Endothelial cell of umbilical vein (primary cell): ENCODE measurements around the gene TXNRD1.

ENCODE experiments used
- JUN ChIP-seq: IDR thresholded peaks from 2 replicates; pipeline ENCODE4 v1.6.1; 2011; ENCODE audit warnings: borderline replicate concordance, low read depth; ENCODE audit not compliant: insufficient read length, insufficient read depth
- TF ChIP-seq, protein P1 (sequence below), 2 donors: IDR thresholded peaks; 1 replicate in 1 of 2; 2 replicates in 1 of 2; pipeline ENCODE4 v1.5.1; 2011; ENCODE audit warnings: low read length in 2 of 2, mild to moderate bottlenecking in 2 of 2, moderate library complexity in 2 of 2, control low read depth in 1 of 2, inconsistent platforms in 1 of 2, low read depth in 1 of 2; ENCODE audit not compliant: insufficient read depth in 1 of 2; ENCODE audit errors: extremely low read depth in 1 of 2

DNA sequence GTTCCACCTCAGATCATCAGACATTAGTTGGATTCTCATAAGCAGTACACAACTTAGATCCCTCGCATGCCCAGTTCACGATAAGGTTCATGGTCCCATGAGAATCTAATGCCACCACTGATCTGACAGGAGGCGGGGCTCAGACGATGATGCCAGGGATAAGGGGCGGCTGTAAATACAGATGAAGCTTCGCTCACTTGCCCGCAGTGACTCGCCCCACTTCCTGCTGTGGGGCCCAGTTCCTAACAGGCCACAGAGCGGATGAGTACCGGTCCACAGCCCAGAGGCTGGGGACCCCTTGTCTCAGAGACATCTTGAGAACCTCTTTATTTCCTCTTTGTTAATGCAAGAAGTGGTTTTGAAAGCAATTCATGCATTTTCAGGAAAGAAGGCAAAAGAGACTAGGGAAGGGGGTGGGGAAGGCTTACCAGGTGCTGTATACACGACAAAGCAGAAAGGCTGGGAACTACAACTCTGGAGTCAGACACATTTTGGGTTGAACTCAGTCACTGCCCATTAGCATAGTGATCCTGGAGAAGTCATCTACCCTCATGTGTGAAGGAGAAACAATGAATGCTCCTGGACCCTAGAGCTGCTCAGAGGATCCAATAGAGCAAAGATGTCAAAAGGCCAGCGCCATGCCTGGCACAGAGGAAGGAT is 156.6 kb downstream of the TXNRD1 start:
- TF ChIP-seq JUN, result no peak
- TF ChIP-seq, protein P1, sequence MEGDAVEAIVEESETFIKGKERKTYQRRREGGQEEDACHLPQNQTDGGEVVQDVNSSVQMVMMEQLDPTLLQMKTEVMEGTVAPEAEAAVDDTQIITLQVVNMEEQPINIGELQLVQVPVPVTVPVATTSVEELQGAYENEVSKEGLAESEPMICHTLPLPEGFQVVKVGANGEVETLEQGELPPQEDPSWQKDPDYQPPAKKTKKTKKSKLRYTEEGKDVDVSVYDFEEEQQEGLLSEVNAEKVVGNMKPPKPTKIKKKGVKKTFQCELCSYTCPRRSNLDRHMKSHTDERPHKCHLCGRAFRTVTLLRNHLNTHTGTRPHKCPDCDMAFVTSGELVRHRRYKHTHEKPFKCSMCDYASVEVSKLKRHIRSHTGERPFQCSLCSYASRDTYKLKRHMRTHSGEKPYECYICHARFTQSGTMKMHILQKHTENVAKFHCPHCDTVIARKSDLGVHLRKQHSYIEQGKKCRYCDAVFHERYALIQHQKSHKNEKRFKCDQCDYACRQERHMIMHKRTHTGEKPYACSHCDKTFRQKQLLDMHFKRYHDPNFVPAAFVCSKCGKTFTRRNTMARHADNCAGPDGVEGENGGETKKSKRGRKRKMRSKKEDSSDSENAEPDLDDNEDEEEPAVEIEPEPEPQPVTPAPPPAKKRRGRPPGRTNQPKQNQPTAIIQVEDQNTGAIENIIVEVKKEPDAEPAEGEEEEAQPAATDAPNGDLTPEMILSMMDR (IDR thresholded peaks at IDR 0.05; ENCODE audit: extremely low read depth in 1 of 2, insufficient read depth in 1 of 2, low read depth in 1 of 2, low read length in 2 of 2), result no peak
